Smooth muscle cell (in vitro differentiated cells): Measurements from ENCODE around the gene ENOX2. TPM values are rescaled to one million over a fixed set of nuclear protein-coding genes. Genes with fewer than 3 reads are reported as not detected.

Experiments used
- DNase-seq: peaks from one replicate; lab custom pipeline; 2025; ENCODE audit not compliant: unreplicated experiment; lab: John Stamatoyannopoulos, UW
- H2AFZ ChIP-seq: fragments of 200-600 bp; sonication (generic); 2 replicates; pipeline ENCODE4 v1.6.0; 2016; ENCODE audit warnings: antibody characterized with exemption, low read depth, mild to moderate bottlenecking
- H3F3A ChIP-seq: fragments of 200-600 bp; sonication (generic); 2 replicates; pipeline ENCODE4 v1.6.0; 2017; ENCODE audit warnings: antibody characterized with exemption, low read depth
- H3K27ac ChIP-seq: fragments of 200-600 bp; sonication (generic); 2 replicates; pipeline ENCODE4 v1.5.1; 2016; ENCODE audit warnings: low read depth, mild to moderate bottlenecking
- H3K27me3 ChIP-seq: fragments of 200-600 bp; sonication (generic); 2 replicates; pipeline ENCODE4 v1.6.1; 2016; ENCODE audit warnings: low read depth, mild to moderate bottlenecking
- H3K36me3 ChIP-seq: fragments of 200-600 bp; sonication (generic); 2 replicates; pipeline ENCODE4 v1.5.1; 2016; ENCODE audit warnings: low read depth
- H3K4me1 ChIP-seq: fragments of 200-600 bp; sonication (generic); 2 replicates; pipeline ENCODE4 v1.5.1; 2016; ENCODE audit warnings: low read depth
- H3K4me2 ChIP-seq: fragments of 200-600 bp; sonication (generic); 2 replicates; pipeline ENCODE4 v1.6.0; 2016; ENCODE audit warnings: mild to moderate bottlenecking
- H3K4me3 ChIP-seq: fragments of 200-600 bp; sonication (generic); 2 replicates; pipeline ENCODE4 v1.5.1; 2016; ENCODE audit warnings: mild to moderate bottlenecking
- H3K79me2 ChIP-seq: fragments of 200-600 bp; sonication (generic); 2 replicates; pipeline ENCODE4 v1.6.0; 2016; ENCODE audit warnings: low read depth, mild to moderate bottlenecking
- H3K9ac ChIP-seq: fragments of 200-600 bp; sonication (generic); 2 replicates; pipeline ENCODE4 v1.6.0; 2016; ENCODE audit warnings: low read depth
- H3K9me3 ChIP-seq: fragments of 200-600 bp; sonication (generic); replicated peaks from 2 replicates; pipeline ENCODE4 v1.5.1; 2016; ENCODE audit warnings: low read depth
- H4K20me1 ChIP-seq: fragments of 200-600 bp; sonication (generic); 2 replicates; pipeline ENCODE4 v1.6.0; 2016; ENCODE audit warnings: low read depth
- CTCF ChIP-seq: fragments of 200-600 bp; sonication (generic); IDR thresholded peaks from 2 replicates; pipeline ENCODE4 v1.5.1; 2017; ENCODE audit warnings: borderline replicate concordance, mild to moderate bottlenecking, antibody characterized with exemption; ENCODE audit not compliant: insufficient read depth, poor library complexity, severe bottlenecking
- WGBS: methylation state at CpG from one replicate; pipeline ENCODE4 v1.1.7; 2016; ENCODE audit warnings: low lambda C conversion rate; 5-methylcytosine and 5-hydroxymethylcytosine counted together
- polyA plus RNA-seq: library from polyadenylated mRNA; unstranded; fragments of >200 nt; fragmentation: Nextera tagmentation; extraction: Ambion mirVana; gene quantifications from 2 replicates; pipeline ENCODE4 v1.2.1, GENCODE V29; 2016
- total RNA-seq: library from RNA; depleted of rRNA; stranded (reverse); fragments of >200 nt; gene quantifications from 2 replicates; pipeline ENCODE4 v1.2.3, GENCODE V29; 2014

ENOX2 gene
- total and polyA plus RNA-seq, 2 experiments from 2014 or later, result 7.0 to 11.2 TPM

- DNase-seq, result no peak
- no peak overlapping the region for H3K9ac ChIP-seq
- H3K4me2 ChIP-seq, result no peak overlapping the region
- no peak overlapping the region for H2AFZ ChIP-seq
- H3K79me2 ChIP-seq, result no peaks in the 10 kb centered on the region
- H3K9me3 ChIP-seq, result no peaks in the 10 kb centered on the region
- no peaks in the 10 kb centered on the region for H3K36me3 ChIP-seq
- H3F3A ChIP-seq, result peaks cover 4% of the 10 kb centered on the region
- no peak overlapping the region for H3K27ac ChIP-seq
- peaks cover 6% of the 10 kb centered on the region for H3K4me1 ChIP-seq
- H3K27me3 ChIP-seq, result no peaks in the 10 kb centered on the region
- whole genome bisulfite sequencing, result 51% methylated on average over 4 of the region's 4 CpGs
- H4K20me1 ChIP-seq, result no peaks in the 10 kb centered on the region
- no peak overlapping the region for H3K4me3 ChIP-seq
- TF ChIP-seq CTCF, result no peak
Observed at GRCh38 chrX:130769835-130770234, 133.2 kb downstream of the ENOX2 start.

- Histone ChIP-seq H3K36me3 (no peaks in the 10 kb centered on the region), H3K9ac (no peak overlapping the region), H3K4me3 (no peak overlapping the region), H3F3A (no peaks in the 10 kb centered on the region), H2AFZ (no peak overlapping the region), H3K4me2 (no peak overlapping the region), H3K4me1 (no peaks in the 10 kb centered on the region), H3K79me2 (no peaks in the 10 kb centered on the region), H3K27ac (no peak overlapping the region), H3K27me3 (no peaks in the 10 kb centered on the region), H3K9me3 (peaks cover 9% of the 10 kb centered on the region), H4K20me1 (no peaks in the 10 kb centered on the region)
- 89% methylated on average over 1 of the region's 1 CpG for WGBS
- TF ChIP-seq CTCF, result no peak
- no peak for DNase-seq
Observed at GRCh38 chrX:130758072-130758471, 144.9 kb downstream of the ENOX2 start.

GRCh38 chrX:130756233-130756632 is 146.8 kb downstream of the ENOX2 start:
- Histone ChIP-seq H3K4me1 (no peaks in the 10 kb centered on the region), H3K4me2 (no peak overlapping the region), H3K79me2 (no peaks in the 10 kb centered on the region), H3F3A (no peaks in the 10 kb centered on the region), H3K9me3 (peaks cover 9% of the 10 kb centered on the region), H2AFZ (no peak overlapping the region), H3K4me3 (no peak overlapping the region), H3K9ac (no peak overlapping the region), H4K20me1 (no peaks in the 10 kb centered on the region), H3K27ac (no peak overlapping the region), H3K36me3 (no peaks in the 10 kb centered on the region), H3K27me3 (no peaks in the 10 kb centered on the region)
- no peak for TF ChIP-seq CTCF
- DNase-seq, result no peak
- 71% methylated on average over 4 of the region's 4 CpGs for WGBS

GRCh38 chrX:130754353-130754752 is 148.7 kb downstream of the ENOX2 start:
- Histone ChIP-seq H3K27me3 (no peaks in the 10 kb centered on the region), H3K9me3 (peaks cover 9% of the 10 kb centered on the region), H3K4me3 (no peak overlapping the region), H2AFZ (no peak overlapping the region), H3K36me3 (no peaks in the 10 kb centered on the region), H4K20me1 (no peaks in the 10 kb centered on the region), H3K79me2 (no peaks in the 10 kb centered on the region), H3F3A (no peaks in the 10 kb centered on the region), H3K27ac (no peak overlapping the region), H3K4me1 (no peaks in the 10 kb centered on the region), H3K4me2 (no peak overlapping the region), H3K9ac (no peak overlapping the region)
- 68% methylated on average over 1 of the region's 1 CpG for WGBS
- TF ChIP-seq CTCF, result no peak
- no peak for DNase-seq
